SH-SY5Y (cell line): Measurements from ENCODE around the gene CAP1.

Experiments used
- GATA2 ChIP-seq: IDR thresholded peaks from 2 replicates; pipeline ENCODE4 v1.6.1; 2011; ENCODE audit warnings: mild to moderate bottlenecking, low read depth, low read length
- GATA3 ChIP-seq: IDR thresholded peaks from 2 replicates; pipeline ENCODE4 v1.6.1; 2011; ENCODE audit warnings: low read depth, mild to moderate bottlenecking, low read length, moderate library complexity

CAP1 gene

GRCh38 chr1:40094466-40095110 lies 54.1 kb downstream of the CAP1 start:
- TF ChIP-seq GATA3 = no peak

- TF ChIP-seq GATA3 = no peak
- TF ChIP-seq GATA2 = no peak
These were observed 55.3 kb downstream of the CAP1 start for GRCh38 chr1:40095806-40096205.

- no peak for TF ChIP-seq GATA3
- TF ChIP-seq GATA2 = no peak
These were observed 56.1 kb downstream of the CAP1 start for GRCh38 chr1:40096646-40096976.

DNA sequence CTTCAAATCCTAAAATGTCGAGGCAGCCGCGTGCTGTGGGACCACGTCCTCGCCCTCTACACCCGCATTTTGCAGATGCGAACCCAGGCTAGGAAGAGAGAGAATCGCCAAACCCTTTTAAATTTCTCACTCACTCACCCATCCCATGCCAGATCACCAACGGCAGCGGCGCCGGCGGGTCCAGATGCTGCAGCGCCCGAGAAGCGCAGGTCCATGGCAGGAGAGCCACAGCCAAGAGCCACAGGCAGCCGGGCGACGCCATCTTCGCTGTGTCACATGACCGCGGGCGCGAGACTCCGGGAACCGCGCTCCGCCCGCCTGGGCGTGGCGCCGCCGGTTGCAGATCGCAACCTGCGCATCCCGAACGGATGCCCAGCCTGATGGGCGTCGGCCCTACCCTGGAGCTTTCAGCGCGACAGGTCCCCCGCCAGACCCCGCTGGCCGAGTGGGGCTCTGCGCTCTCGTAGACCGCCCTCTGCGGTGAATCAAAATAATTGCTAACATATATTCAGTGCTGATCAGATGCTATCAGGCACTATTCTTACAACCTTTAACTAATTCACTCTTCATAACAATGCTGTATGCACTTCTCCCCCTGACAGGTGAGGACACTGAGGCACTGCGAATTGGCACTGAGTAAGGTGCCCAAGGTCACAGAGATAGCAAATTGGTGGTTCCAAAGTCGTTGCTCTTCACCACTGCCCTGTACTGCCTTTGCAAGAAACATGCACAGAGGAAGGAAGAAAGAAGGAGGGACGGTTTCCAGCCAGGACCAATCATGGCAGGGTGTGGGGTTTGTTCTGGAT lies 56.7 kb downstream of the CAP1 start, which contains the start of gene PPT1:
Gene PPT1 (minus strand): TSS at position 276 of the 806 bp plus-strand sequence. CDS start 14 bp downstream, at position 262.
- TF ChIP-seq GATA2 (peak; percentile 46; the same call in 1 of the 2 replicates), GATA3 (no peak)

DNA sequence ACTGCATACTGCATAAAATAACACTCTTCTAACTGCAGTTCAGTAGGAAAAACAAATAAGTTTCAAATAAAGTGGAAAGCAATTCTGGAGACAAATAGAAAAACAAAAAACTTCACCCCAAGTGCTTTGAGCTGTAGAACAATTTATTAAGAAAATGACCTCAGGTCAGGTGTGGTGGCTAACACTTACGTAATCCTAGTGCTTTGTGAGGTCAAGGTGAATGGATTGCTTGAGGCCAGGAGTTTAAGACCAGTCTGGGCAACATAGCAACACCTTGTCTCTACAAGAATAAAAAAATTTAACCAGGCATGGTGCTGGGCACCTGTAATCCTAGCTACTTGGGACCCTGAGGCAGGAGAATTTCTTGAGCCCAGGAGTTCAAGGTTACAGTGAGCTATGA lies 61.5 kb downstream of the CAP1 start:
- TF ChIP-seq GATA3 (no peak), GATA2 (no peak)

GRCh38 chr1:40102896-40103295 lies 62.4 kb downstream of the CAP1 start:
- TF ChIP-seq GATA3 (no peak), GATA2 (no peak)

GRCh38 chr1:40105028-40105427 lies 64.5 kb downstream of the CAP1 start:
- no peak for TF ChIP-seq GATA2
- no peak for TF ChIP-seq GATA3

DNA sequence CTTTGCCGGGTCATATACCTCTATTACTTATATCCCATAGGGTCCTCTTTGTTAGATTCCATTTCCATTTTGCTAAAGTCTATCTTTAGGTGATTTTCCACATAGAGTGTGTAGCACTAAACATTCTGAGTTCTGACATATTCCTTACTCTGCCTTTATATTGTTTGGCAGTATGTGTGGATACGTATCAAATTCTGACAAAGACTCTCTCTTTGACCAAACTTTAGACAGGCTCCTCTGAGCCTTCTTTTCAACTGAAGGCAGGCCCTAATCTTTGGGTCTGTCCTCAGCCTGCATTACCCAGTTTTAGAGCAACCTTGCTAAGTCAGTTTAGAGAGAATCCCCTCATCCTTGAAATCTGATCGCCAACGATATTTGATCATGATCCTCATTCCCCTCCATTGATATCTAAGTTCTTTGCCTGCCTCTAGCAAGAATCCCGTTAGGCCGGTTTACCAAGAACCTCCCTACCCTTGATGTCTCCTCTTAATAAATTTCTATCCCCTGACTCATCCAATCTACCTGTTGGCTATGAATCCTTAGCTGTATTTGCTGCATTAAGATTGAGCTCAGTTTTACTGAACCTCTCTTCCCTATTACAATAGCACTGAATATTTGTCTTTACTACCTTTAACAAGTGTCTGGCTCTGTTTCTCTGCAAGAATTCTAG lies 66.9 kb downstream of the CAP1 start:
- no peak for TF ChIP-seq GATA2
- no peak for TF ChIP-seq GATA3

GRCh38 chr1:40110389-40110788 lies 69.9 kb downstream of the CAP1 start:
- no peak for TF ChIP-seq GATA2
- no peak for TF ChIP-seq GATA3

DNA sequence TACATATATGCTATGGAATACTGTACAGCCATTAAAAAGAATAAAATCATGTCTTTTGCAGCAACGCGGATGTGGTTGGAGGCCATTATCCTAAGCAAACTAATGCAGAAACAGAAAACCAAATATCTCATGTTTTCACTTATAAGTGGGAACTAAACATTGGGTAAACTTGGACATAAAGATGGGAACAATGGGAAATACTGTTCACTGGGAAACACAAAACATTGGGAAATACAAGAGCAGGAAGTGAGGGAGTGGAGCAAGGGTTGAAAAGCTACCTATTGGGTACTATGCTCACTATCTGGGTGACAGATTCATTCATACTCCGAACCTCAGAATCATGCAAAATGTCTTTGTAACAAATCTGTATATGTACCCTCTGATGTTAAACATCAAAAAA lies 73.9 kb downstream of the CAP1 start:
- TF ChIP-seq GATA2 (no peak), GATA3 (no peak)

DNA sequence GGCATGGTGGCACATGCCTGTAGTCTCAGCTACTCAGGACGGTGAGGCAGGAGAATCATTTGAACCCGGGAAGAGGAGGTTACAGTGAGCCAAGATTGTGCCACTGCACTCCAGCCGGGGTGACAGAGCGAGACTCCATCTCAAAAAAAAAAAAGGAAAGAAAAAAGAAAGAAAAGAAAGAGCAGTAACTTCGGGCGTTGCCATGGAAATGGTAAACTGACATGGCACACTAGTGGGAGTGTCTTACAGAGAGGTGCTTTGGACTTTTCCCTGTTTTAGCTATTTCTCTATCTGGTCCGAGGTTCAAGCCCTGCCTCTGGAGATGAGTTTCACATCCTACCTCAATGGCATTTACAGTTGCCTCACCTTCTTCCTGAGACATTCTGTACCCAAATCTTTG lies 79.6 kb downstream of the CAP1 start:
- TF ChIP-seq GATA3 (no peak), GATA2 (no peak)
